Lung (tissue), 12 donors: ENCODE results near the gene PRPF8. TPM values are rescaled to one million over a fixed set of nuclear protein-coding genes. Genes with fewer than 3 reads are reported as not detected.

Source experiments
- ATAC-seq: fragments of 200-7000 bp; cut with Tn5 transposase; one replicate; pipeline ENCODE4 v1.9.1; 2020; ENCODE audit warnings: moderate number of reproducible peaks; ENCODE audit not compliant: insufficient read depth, low FRiP score
- DNase-seq, 3 donors: peaks; one replicate each; pipeline ENCODE4 v3.0.0-alpha.2; 2013 to 2017
- H3K27ac ChIP-seq, 2 donors: one replicate each; pipeline ENCODE4 v1.5.1; 2013; ENCODE audit warnings: mild to moderate bottlenecking in 2 of 2, moderate library complexity in 2 of 2, control low read depth in 1 of 2, inconsistent platforms in 1 of 2, low read depth in 1 of 2, low read length in 1 of 2
- H3K27me3 ChIP-seq, 3 donors: one replicate each; pipeline ENCODE4 v1.5.1; 2013; ENCODE audit warnings: low read length in 2 of 3; ENCODE audit not compliant: control insufficient read depth in 3 of 3, insufficient read depth in 3 of 3
- H3K36me3 ChIP-seq, 4 donors: one replicate each; pipeline ENCODE4 v1.5.1; 2013; ENCODE audit warnings: low read length in 4 of 4, mild to moderate bottlenecking in 1 of 4, moderate library complexity in 1 of 4; ENCODE audit not compliant: control insufficient read depth in 4 of 4, insufficient read depth in 4 of 4
- H3K4me1 ChIP-seq, 5 donors: one replicate each; pipeline ENCODE4 v1.5.1; 2013; ENCODE audit warnings: low read length in 5 of 5, mild to moderate bottlenecking in 2 of 5, moderate library complexity in 1 of 5; ENCODE audit not compliant: control insufficient read depth in 5 of 5, insufficient read depth in 5 of 5
- H3K4me3 ChIP-seq: one replicate; pipeline ENCODE4 v1.5.1; 2013; ENCODE audit warnings: mild to moderate bottlenecking, control low read depth, moderate library complexity
- H3K9ac ChIP-seq, 2 donors: one replicate each; pipeline ENCODE4 v1.5.1; 2013; ENCODE audit warnings: low read length in 2 of 2, control low read depth in 1 of 2; ENCODE audit not compliant: insufficient read depth in 1 of 2
- H3K9me3 ChIP-seq, 4 donors: one replicate each; pipeline ENCODE4 v1.5.1; 2013; ENCODE audit warnings: low read length in 3 of 4, mild to moderate bottlenecking in 1 of 4, moderate library complexity in 1 of 4; ENCODE audit not compliant: control insufficient read depth in 4 of 4, insufficient read depth in 3 of 4
- WGBS, 2 donors: extraction: QIAGEN DNeasy Blood & Tissue Kit; methylation state at CpG; one replicate each; pipeline ENCODE4 v1.1.7; 2013; 5-methylcytosine and 5-hydroxymethylcytosine counted together
- polyA plus RNA-seq, 2 donors: library from polyadenylated mRNA; stranded (reverse); fragments of 200-250 nt; gene quantifications; one replicate each; pipeline ENCODE4 v1.2.1, GENCODE V29; 2013
- total RNA-seq, 2 donors: library from RNA; depleted of rRNA in 1 of 2; stranded (reverse); fragments of >200 nt in 1 of 2; gene quantifications; one replicate each; pipeline ENCODE4 v1.2.1, GENCODE V29; 2014 to 2021
- TF ChIP-seq, protein P1 (sequence below): IDR thresholded peaks from 2 replicates; pipeline ENCODE4 v1.5.1; 2012; ENCODE audit warnings: mild to moderate bottlenecking; ENCODE audit errors: control extremely low read depth, extremely low read depth
- donor health status: control.
- donor health status: control.
- donor health status: Bipolar disorder and iron deficiency.
- donor health status: healthy.
- donor health status: DM: yes; HTN: yes; CAD: no.

Gene PRPF8
- total and polyA plus RNA-seq, 4 donors, result 97.2 to 277 (median 161) TPM

DNA sequence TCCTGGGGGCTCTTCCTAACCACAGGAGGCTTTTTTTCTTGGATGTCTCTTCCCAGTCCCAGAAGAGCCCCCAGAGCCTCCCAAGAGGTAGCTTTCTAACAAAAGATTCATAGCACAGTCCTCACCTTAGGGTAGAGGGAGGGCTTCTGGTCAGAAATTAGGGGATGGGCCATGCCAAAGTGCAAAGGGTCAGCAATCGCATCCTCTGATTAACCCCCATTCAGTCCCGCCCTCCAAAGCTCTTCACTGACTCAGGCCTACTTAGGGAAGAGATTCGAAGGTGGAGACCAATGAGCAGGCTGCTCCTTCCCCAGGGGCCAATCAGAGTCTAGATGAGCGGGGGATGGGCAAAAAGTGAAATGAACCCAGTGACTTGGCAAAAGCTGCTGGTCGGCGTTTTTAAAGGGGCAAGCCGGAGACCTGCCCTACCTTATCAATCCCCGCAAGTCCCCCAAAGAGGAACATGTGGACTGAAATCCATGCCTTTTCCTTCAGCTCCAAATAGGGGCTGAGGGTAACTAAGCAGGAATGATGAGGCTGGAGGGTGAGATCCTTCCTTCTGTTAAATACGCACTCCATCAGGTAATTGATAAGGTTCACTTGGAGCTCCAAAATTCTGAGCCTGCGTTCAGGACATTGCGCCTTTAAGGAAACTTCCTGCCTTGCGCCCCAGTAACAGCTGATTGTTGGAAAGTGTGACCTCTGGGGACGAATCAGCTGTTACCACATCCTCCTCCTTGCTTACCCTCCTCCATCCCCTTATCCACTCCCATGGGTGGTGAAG is 32.4 kb upstream of the PRPF8 start:
- H3K27ac ChIP-seq, result peak overlapping the region; percentile 99 to 100
- peaks cover 5 to 36% (median 15%) of the 10 kb centered on the region in 5 donors for H3K4me1 ChIP-seq
- H3K27me3 ChIP-seq, result no peaks in the 10 kb centered on the region
- H3K9me3 ChIP-seq, result no peaks in the 10 kb centered on the region
- ATAC-seq, result peak; percentile 56
- H3K4me3 ChIP-seq, result peak overlapping the region; percentile 53
- DNase-seq, result peak; percentile 95 to 99 (median 98)
- peak overlapping the region; percentile 51 to 82 for H3K9ac ChIP-seq
- 0% methylated on average over 13 of the region's 13 CpGs for WGBS, 2 donors
- TF ChIP-seq, protein P1, sequence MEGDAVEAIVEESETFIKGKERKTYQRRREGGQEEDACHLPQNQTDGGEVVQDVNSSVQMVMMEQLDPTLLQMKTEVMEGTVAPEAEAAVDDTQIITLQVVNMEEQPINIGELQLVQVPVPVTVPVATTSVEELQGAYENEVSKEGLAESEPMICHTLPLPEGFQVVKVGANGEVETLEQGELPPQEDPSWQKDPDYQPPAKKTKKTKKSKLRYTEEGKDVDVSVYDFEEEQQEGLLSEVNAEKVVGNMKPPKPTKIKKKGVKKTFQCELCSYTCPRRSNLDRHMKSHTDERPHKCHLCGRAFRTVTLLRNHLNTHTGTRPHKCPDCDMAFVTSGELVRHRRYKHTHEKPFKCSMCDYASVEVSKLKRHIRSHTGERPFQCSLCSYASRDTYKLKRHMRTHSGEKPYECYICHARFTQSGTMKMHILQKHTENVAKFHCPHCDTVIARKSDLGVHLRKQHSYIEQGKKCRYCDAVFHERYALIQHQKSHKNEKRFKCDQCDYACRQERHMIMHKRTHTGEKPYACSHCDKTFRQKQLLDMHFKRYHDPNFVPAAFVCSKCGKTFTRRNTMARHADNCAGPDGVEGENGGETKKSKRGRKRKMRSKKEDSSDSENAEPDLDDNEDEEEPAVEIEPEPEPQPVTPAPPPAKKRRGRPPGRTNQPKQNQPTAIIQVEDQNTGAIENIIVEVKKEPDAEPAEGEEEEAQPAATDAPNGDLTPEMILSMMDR, result no peak
- peaks cover 0 to 21% (median 7%) of the 10 kb centered on the region in 4 donors for H3K36me3 ChIP-seq

DNA sequence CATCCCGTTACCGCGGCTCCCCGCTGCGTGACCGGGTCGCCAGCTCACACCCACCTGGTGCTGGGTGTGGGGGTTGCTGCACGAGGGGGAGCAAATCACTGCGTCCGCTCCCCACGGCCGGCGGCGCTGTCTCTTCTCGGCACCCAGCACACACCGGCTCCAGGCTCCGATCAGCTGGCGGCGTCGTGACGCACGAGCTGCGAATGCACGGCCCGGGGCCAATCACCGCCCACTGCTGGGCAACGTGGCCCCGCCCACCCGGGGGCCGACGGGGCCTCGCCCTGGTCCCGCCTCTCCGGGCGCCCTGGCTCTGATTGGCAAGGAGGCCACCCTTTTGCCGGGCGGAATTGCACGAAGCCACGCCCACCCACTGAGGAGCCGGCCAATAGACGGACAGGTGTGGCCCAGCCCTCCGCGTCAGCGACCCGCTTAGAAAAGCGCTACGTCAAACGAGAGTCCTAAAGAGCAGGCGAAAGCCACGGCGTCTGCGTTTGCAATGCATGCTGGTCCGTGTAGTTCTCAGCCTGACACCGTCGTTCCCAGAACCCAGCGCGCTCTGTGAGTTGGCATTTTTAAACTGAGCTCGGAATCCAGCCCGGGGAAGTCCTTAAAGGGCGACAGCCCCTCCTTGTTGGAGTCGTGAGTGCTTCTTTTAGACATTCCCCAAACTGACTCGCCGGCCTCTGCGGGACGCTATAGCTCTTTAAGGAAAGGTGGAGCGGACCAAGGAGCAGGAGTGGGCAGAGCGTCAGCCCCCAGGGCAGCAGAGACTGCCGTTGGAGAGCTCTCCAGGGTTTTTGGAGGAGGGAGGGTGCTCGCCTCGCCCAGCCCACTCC is 31.6 kb upstream of the PRPF8 start:
- no peaks in the 10 kb centered on the region for H3K27me3 ChIP-seq
- H3K9ac ChIP-seq, result peak overlapping the region; percentile 51 to 82
- H3K4me3 ChIP-seq, result peak overlapping the region; percentile 90
- peak overlapping the region; percentile 99 to 100 for H3K27ac ChIP-seq
- DNase-seq, result peak; percentile 100
- WGBS, 2 donors, result 0 to 1% methylated on average over 62 to 70 of the region's 70 CpGs
- peaks cover 5 to 36% (median 15%) of the 10 kb centered on the region in 5 donors for H3K4me1 ChIP-seq
- peak; percentile 83 for ATAC-seq
- TF ChIP-seq, protein P1, result peak; percentile 12
- H3K9me3 ChIP-seq, result no peaks in the 10 kb centered on the region
- peaks cover 0 to 22% (median 7%) of the 10 kb centered on the region in 4 donors for H3K36me3 ChIP-seq

DNA sequence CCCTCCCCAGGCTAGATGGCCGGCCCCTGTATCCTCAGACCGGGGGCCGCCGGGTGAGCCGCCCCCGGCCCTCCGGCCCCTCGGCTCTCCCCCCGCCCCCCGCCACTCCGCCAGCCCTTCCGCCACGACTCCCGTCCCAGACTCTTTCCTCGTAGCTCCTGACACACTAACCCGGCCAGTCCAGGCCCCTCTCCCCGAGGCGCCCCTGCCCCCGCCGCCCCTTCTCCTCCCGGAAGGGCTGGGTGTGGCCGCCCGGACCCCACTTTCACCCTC is 31.1 kb upstream of the PRPF8 start:
- peak overlapping the region; percentile 96 to 99 for H3K27ac ChIP-seq
- DNase-seq, result no peak
- ATAC-seq, result no peak
- H3K36me3 ChIP-seq, result peaks cover 0 to 24% (median 7%) of the 10 kb centered on the region in 4 donors
- no peaks in the 10 kb centered on the region for H3K27me3 ChIP-seq
- WGBS, 2 donors, result 0% methylated on average over 11 to 23 of the region's 23 CpGs
- TF ChIP-seq, protein P1, result no peak
- peaks cover 5 to 39% (median 15%) of the 10 kb centered on the region in 5 donors for H3K4me1 ChIP-seq
- peak overlapping the region; percentile 90 for H3K4me3 ChIP-seq
- no peaks in the 10 kb centered on the region for H3K9me3 ChIP-seq
- H3K9ac ChIP-seq, result no peak overlapping the region
